HEK293T (cell line): ENCODE measurements around the gene IGSF23.

Experiments
- BHLHE40 ChIP-seq: fragments of 450-650 bp; IDR thresholded peaks from 2 replicates; pipeline ENCODE4 v1.6.1; 2016; ENCODE audit warnings: mild to moderate bottlenecking, moderate library complexity, borderline replicate concordance
- CTBP1 ChIP-seq: fragments of 450-650 bp; IDR thresholded peaks from 2 replicates; pipeline ENCODE4 v1.6.1; 2016; ENCODE audit warnings: borderline replicate concordance
- FOXM1 ChIP-seq: fragments of 450-650 bp; IDR thresholded peaks from 2 replicates; pipeline ENCODE4 v1.6.1; 2017; ENCODE audit warnings: mild to moderate bottlenecking, borderline replicate concordance
- LEF1 ChIP-seq: fragments of 450-650 bp; IDR thresholded peaks from 2 replicates; pipeline ENCODE4 v1.6.1; 2017; ENCODE audit warnings: mild to moderate bottlenecking, borderline replicate concordance
- NFRKB ChIP-seq: fragments of 450-650 bp; IDR thresholded peaks from 2 replicates; pipeline ENCODE4 v1.6.1; 2016; ENCODE audit warnings: mild to moderate bottlenecking, moderate library complexity
- SP1 ChIP-seq: fragments of 450-650 bp; IDR thresholded peaks from 2 replicates; pipeline ENCODE4 v1.6.1; 2017
- SUZ12 ChIP-seq: fragments of 450-650 bp; IDR thresholded peaks from 2 replicates; pipeline ENCODE4 v1.6.1; 2016; ENCODE audit warnings: mild to moderate bottlenecking
- TARDBP ChIP-seq: fragments of 450-650 bp; IDR thresholded peaks from 2 replicates; pipeline ENCODE4 v1.6.1; 2016
- ZNF384 ChIP-seq: fragments of 450-650 bp; IDR thresholded peaks from 2 replicates; pipeline ENCODE4 v1.6.1; 2016

DNA sequence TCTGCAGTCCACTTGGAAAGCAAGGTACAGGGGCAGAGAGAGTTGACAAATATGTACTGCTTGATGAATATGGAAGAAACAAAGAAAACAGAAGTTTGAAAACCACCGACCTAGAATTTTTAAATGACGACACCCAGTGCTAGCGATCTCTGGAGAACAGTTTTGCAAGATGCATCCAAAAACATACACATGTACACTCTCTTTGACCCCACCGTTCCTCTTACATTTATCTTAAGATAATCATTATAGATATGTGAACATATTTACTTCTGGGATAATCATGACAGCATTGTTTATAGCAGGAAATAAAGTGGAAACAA, 40.8 kb upstream of the IGSF23 start:
- TF ChIP-seq TARDBP (no peak), FOXM1 (no peak), SP1 (no peak), BHLHE40 (no peak), SUZ12 (no peak), NFRKB (no peak), LEF1 (no peak), CTBP1 (no peak), ZNF384 (no peak)
